IMR-90 (cell line): Measurements from ENCODE around the gene GPC6. TPM values are rescaled to one million over a fixed set of nuclear protein-coding genes. Genes with fewer than 3 reads are reported as not detected.

Experiments used
- ATAC-seq: fragments of 200-7000 bp; cut with Tn5 transposase; 2 replicates; pipeline ENCODE4 v1.9.1; 2020; ENCODE audit warnings: low read depth, mild to moderate bottlenecking, moderate library complexity
- BruUV-seq: library from RNA; stranded (reverse); fragments of 400-500 nt; replicated peaks from 2 replicates; lab custom pipeline; 2021; lab: Mats Ljungman, UMichigan
- CTCF ChIA-PET: fragments of 300-600 bp; formaldehyde crosslinking; extraction: SDS; loops from one replicate; lab custom pipeline; 2021; ENCODE audit warnings: antibody characterized with exemption; lab: Yijun Ruan, JAX
- POLR2A ChIA-PET: fragments of 300-600 bp; sonication (Branson Sonifier 250); formaldehyde crosslinking; loops from one replicate; lab custom pipeline; 2022; ENCODE audit warnings: antibody characterized with exemption; ENCODE audit not compliant: unreplicated experiment; lab: Charles Lee
- DNase-seq: peaks from one replicate; pipeline ENCODE4 v3.0.0; 2013
- H2AFZ ChIP-seq: replicated peaks from 2 replicates; pipeline ENCODE3; 2013; ENCODE audit warnings: low read length, mild to moderate bottlenecking; ENCODE audit not compliant: poor library complexity
- H2AK5ac ChIP-seq: 2 replicates; pipeline ENCODE4 v1.6.1; 2013; ENCODE audit warnings: low read depth, low read length, inconsistent platforms
- H2AK9ac ChIP-seq: replicated peaks from 2 replicates; pipeline ENCODE3; 2013; ENCODE audit warnings: mild to moderate bottlenecking, low read depth, low read length, moderate library complexity; ENCODE audit not compliant: poor library complexity
- H2BK120ac ChIP-seq: 2 replicates; pipeline ENCODE4 v1.6.1; 2013; ENCODE audit warnings: low read depth, low read length, inconsistent platforms
- H2BK15ac ChIP-seq: 3 replicates; pipeline ENCODE4 v1.6.1; 2013; ENCODE audit warnings: low read depth, low read length, inconsistent platforms
- H2BK20ac ChIP-seq: 2 replicates; pipeline ENCODE4 v1.6.1; 2013; ENCODE audit warnings: low read depth, mild to moderate bottlenecking, inconsistent platforms, low read length, moderate library complexity
- H2BK5ac ChIP-seq: 2 replicates; pipeline ENCODE4 v1.6.1; 2013; ENCODE audit warnings: mild to moderate bottlenecking, low read depth, low read length, inconsistent platforms; ENCODE audit not compliant: poor library complexity, severe bottlenecking
- H3K14ac ChIP-seq: replicated peaks from 2 replicates; pipeline ENCODE4 v1.6.1; 2013; ENCODE audit warnings: low read depth, low read length, inconsistent platforms
- H3K18ac ChIP-seq: 2 replicates; pipeline ENCODE4 v1.6.1; 2013; ENCODE audit warnings: low read depth, low read length, control low read depth
- H3K23ac ChIP-seq: 2 replicates; pipeline ENCODE4 v1.6.1; 2013; ENCODE audit warnings: low read depth, low read length, inconsistent platforms
- H3K27ac ChIP-seq: 2 replicates; pipeline ENCODE4 v1.5.1; 2013; ENCODE audit warnings: mild to moderate bottlenecking, control low read depth, low read length; ENCODE audit not compliant: insufficient read depth
- H3K27me3 ChIP-seq: 2 replicates; pipeline ENCODE4 v1.6.1; 2013; ENCODE audit warnings: low read length; ENCODE audit not compliant: control insufficient read depth, insufficient read depth
- H3K36me3 ChIP-seq: 2 replicates; pipeline ENCODE4 v1.6.1; 2013; ENCODE audit warnings: low read length, mixed read lengths; ENCODE audit not compliant: control insufficient read depth, insufficient read depth
- H3K4ac ChIP-seq: 2 replicates; pipeline ENCODE4 v1.6.1; 2013; ENCODE audit warnings: low read depth, low read length, inconsistent platforms
- H3K4me1 ChIP-seq: 2 replicates; pipeline ENCODE4 v1.6.1; 2013; ENCODE audit warnings: low read length, mixed read lengths; ENCODE audit not compliant: control insufficient read depth, insufficient read depth
- H3K4me2 ChIP-seq: 2 replicates; pipeline ENCODE4 v1.6.1; 2013; ENCODE audit warnings: low read depth, mild to moderate bottlenecking, control low read depth, low read length, moderate library complexity
- H3K4me3 ChIP-seq: 2 replicates; pipeline ENCODE4 v1.5.1; 2013; ENCODE audit warnings: low read depth, mild to moderate bottlenecking, control low read depth, low read length, moderate library complexity; ENCODE audit not compliant: insufficient read depth
- H3K56ac ChIP-seq: 2 replicates; pipeline ENCODE4 v1.6.1; 2013; ENCODE audit warnings: low read length, inconsistent platforms; ENCODE audit not compliant: insufficient read depth; ENCODE audit errors: extremely low read depth
- H3K79me1 ChIP-seq, 2 experiments: 2 replicates each; pipeline ENCODE4 v1.6.1; 2013; ENCODE audit warnings: low read length in 2 of 2, inconsistent platforms in 1 of 2, low read depth in 1 of 2
- H3K9ac ChIP-seq: 2 replicates; pipeline ENCODE4 v1.6.1; 2013; ENCODE audit warnings: low read depth, low read length, control low read depth
- H3K9me1 ChIP-seq: 2 replicates; pipeline ENCODE4 v1.6.1; 2013; ENCODE audit warnings: low read length, inconsistent platforms; ENCODE audit not compliant: insufficient read depth
- H3K9me3 ChIP-seq: 2 replicates; pipeline ENCODE4 v1.6.1; 2013; ENCODE audit warnings: low read length; ENCODE audit not compliant: control insufficient read depth, insufficient read depth
- H4K20me1 ChIP-seq: 2 replicates; pipeline ENCODE4 v1.6.1; 2013; ENCODE audit warnings: low read length, inconsistent platforms; ENCODE audit not compliant: insufficient read depth
- H4K5ac ChIP-seq: 2 replicates; pipeline ENCODE4 v1.6.1; 2013; ENCODE audit warnings: mild to moderate bottlenecking, low read depth, low read length, control low read depth
- H4K8ac ChIP-seq, 2 experiments: 2 replicates each; pipeline ENCODE4 v1.6.1; 2013; ENCODE audit warnings: low read depth in 2 of 2, low read length in 2 of 2, control low read depth in 1 of 2, inconsistent platforms in 1 of 2
- H4K91ac ChIP-seq: 2 replicates; pipeline ENCODE4 v1.6.1; 2013; ENCODE audit warnings: low read depth, low read length, inconsistent platforms; ENCODE audit not compliant: insufficient read depth
- BHLHE40 ChIP-seq: fragments of 150-350 bp; IDR thresholded peaks from 2 replicates; pipeline ENCODE4 v1.6.1; 2016; ENCODE audit warnings: mild to moderate bottlenecking, low read depth, low read length
- CEBPB ChIP-seq: IDR thresholded peaks from 2 replicates; pipeline ENCODE4 v1.6.1; 2012; ENCODE audit warnings: low read depth, low read length, improper control_type of control experiment
- CHD1 ChIP-seq: IDR thresholded peaks from 2 replicates; pipeline ENCODE4 v1.6.1; 2012; ENCODE audit warnings: low read depth, low read length, improper control_type of control experiment
- FOS ChIP-seq: fragments of 150-350 bp; IDR thresholded peaks from 2 replicates; pipeline ENCODE4 v1.6.1; 2016; ENCODE audit warnings: low read depth, low read length
- MAFK ChIP-seq: IDR thresholded peaks from 2 replicates; pipeline ENCODE4 v1.6.1; 2012; ENCODE audit warnings: low read depth, low read length, improper control_type of control experiment
- MAZ ChIP-seq: IDR thresholded peaks from 2 replicates; pipeline ENCODE4 v1.6.1; 2012; ENCODE audit warnings: low read depth, mild to moderate bottlenecking, low read length, improper control_type of control experiment, moderate library complexity, borderline replicate concordance
- NFE2L2 ChIP-seq: fragments of 150-350 bp; IDR thresholded peaks from 2 replicates; pipeline ENCODE4 v1.6.1; 2016; ENCODE audit warnings: low read depth, mild to moderate bottlenecking, low read length
- POLR2A ChIP-seq: IDR thresholded peaks from 2 replicates; pipeline ENCODE4 v1.6.1; 2012; ENCODE audit warnings: mild to moderate bottlenecking, low read depth, low read length
- RAD21 ChIP-seq: IDR thresholded peaks from 2 replicates; pipeline ENCODE4 v1.6.1; 2012; ENCODE audit warnings: low read length, improper control_type of control experiment
- RCOR1 ChIP-seq: IDR thresholded peaks from 2 replicates; pipeline ENCODE4 v1.6.1; 2012; ENCODE audit warnings: mild to moderate bottlenecking, low read length, improper control_type of control experiment; ENCODE audit not compliant: insufficient replicate concordance
- SMC3 ChIP-seq: fragments of 150-350 bp; IDR thresholded peaks from 2 replicates; pipeline ENCODE4 v1.6.1; 2016; ENCODE audit warnings: low read depth, mild to moderate bottlenecking, antibody characterized with exemption, low read length, moderate library complexity
- WGBS, 2 experiments: methylation state at CpG; one replicate each; pipeline versions ENCODE4 v1.1.5 to v1.1.7; 2013; ENCODE audit warnings: missing lambda C conversion rate in 2 of 2; ENCODE audit not compliant: insufficient read length in 1 of 2; ENCODE audit errors: extremely low coverage in 2 of 2; 5-methylcytosine and 5-hydroxymethylcytosine counted together
- dilution Hi-C: fragments of 300-500 bp; cut with HindIII; formaldehyde crosslinking; loops from one replicate; pipeline ENCODE4 v1.14.3; 2018; ENCODE audit warnings: low sequenced_read_pairs; ENCODE audit not compliant: unreplicated experiment
- in situ Hi-C: fragments of 300-500 bp; cut with MboI; formaldehyde crosslinking; loops from 3 replicates; pipeline ENCODE4 v1.14.3; 2019; ENCODE audit warnings: low sequenced_read_pairs, inconsistent platforms, mixed read lengths
- intact Hi-C: fragments of 100-400 bp; cut with micrococcal nuclease; formaldehyde crosslinking; loops from 2 replicates; pipeline ENCODE4 v1.10.0; 2022
- polyA plus RNA-seq, 3 experiments: library from polyadenylated mRNA; depleted of rRNA; stranded (reverse); fragments of >200 nt; gene quantifications; 2 replicates each; pipeline ENCODE4 v1.2.3, GENCODE V29; 2012; ENCODE audit warnings: low replicate concordance in 1 of 3
- total RNA-seq: library from RNA; depleted of rRNA; stranded (reverse); fragments of >200 nt; gene quantifications from 2 replicates; pipeline ENCODE4 v1.2.3, GENCODE V29; 2012
- TF ChIP-seq, protein P1 (sequence below): fragments of 150-350 bp; IDR thresholded peaks from 2 replicates; pipeline ENCODE4 v1.6.1; 2017; ENCODE audit warnings: mild to moderate bottlenecking, antibody characterized with exemption, low read length, low read depth
- TF ChIP-seq, protein P2 (sequence below): fragments of 150-350 bp; IDR thresholded peaks from 2 replicates; pipeline ENCODE4 v1.6.1; 2016; ENCODE audit warnings: low read depth, mild to moderate bottlenecking, low read length, moderate library complexity, borderline replicate concordance

Gene GPC6
- total and polyA plus RNA-seq, 2 of the 4 experiments (the other 2 are of a cell fraction), result 14.9 to 39.4 TPM

GRCh38 chr13:93190006-93190405 is 36.6 kb upstream of the GPC6 start:
- Histone ChIP-seq H4K5ac (no peak overlapping the region), H4K91ac (no peak overlapping the region), H2BK120ac (no peak overlapping the region), H3K27me3 (no peaks in the 10 kb centered on the region), H3K14ac (no peak overlapping the region), H2AK5ac (no peak overlapping the region), H3K56ac (no peak overlapping the region), H2AK9ac (no peak overlapping the region), H4K8ac (no peak overlapping the region), H3K4me3 (no peak overlapping the region), H3K79me1 (no peaks in the 10 kb centered on the region), H3K27ac (no peak overlapping the region), H3K4ac (no peak overlapping the region), H3K9me1 (no peaks in the 10 kb centered on the region), H2AFZ (no peak overlapping the region), H2BK20ac (no peak overlapping the region), H3K9me3 (peaks cover 3% of the 10 kb centered on the region; the same call in 1 of the 2 replicates), H4K20me1 (no peaks in the 10 kb centered on the region), H3K18ac (no peak overlapping the region), H3K23ac (no peak overlapping the region), H3K9ac (no peak overlapping the region), H3K36me3 (no peaks in the 10 kb centered on the region), H2BK15ac (no peak overlapping the region), H3K4me1 (no peaks in the 10 kb centered on the region), H3K4me2 (no peak overlapping the region), H2BK5ac (no peak overlapping the region)
- CTCF ChIA-PET, result interaction anchor here (0.5 to 1.0 kb wide), 2 partner anchors 9 to 42 kb away, joined by 3 read pairs; no protein-coding TSS in a partner anchor
- POLR2A ChIA-PET, result no interaction called here
- whole genome bisulfite sequencing, 2 experiments, result no CpG with 5 or more reads among the region's 2 CpGs
- TF ChIP-seq POLR2A (no peak), FOS (no peak), MAZ (no peak), MAFK (no peak), SMC3 (no peak), CEBPB (no peak), NFE2L2 (no peak), RAD21 (no peak), BHLHE40 (no peak), RCOR1 (no peak), CHD1 (no peak)
- TF ChIP-seq, protein P1, sequence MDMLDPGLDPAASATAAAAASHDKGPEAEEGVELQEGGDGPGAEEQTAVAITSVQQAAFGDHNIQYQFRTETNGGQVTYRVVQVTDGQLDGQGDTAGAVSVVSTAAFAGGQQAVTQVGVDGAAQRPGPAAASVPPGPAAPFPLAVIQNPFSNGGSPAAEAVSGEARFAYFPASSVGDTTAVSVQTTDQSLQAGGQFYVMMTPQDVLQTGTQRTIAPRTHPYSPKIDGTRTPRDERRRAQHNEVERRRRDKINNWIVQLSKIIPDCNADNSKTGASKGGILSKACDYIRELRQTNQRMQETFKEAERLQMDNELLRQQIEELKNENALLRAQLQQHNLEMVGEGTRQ, result no peak
- TF ChIP-seq, protein P2, sequence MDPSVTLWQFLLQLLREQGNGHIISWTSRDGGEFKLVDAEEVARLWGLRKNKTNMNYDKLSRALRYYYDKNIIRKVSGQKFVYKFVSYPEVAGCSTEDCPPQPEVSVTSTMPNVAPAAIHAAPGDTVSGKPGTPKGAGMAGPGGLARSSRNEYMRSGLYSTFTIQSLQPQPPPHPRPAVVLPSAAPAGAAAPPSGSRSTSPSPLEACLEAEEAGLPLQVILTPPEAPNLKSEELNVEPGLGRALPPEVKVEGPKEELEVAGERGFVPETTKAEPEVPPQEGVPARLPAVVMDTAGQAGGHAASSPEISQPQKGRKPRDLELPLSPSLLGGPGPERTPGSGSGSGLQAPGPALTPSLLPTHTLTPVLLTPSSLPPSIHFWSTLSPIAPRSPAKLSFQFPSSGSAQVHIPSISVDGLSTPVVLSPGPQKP, result no peak
- BruUV-seq, result no TSS peak
- intact Hi-C loops (no loop called here), in situ Hi-C loops (no loop called here), dilution Hi-C loops (no loop called here)
- ATAC-seq, result no peak
- DNase-seq, result no peak
